HG03558 (cell line): ENCODE data around the gene MAGI2.

Experiments
- ATAC-seq: cut with Tn5 transposase; IDR thresholded peaks from one replicate; pipeline ENCODE4 v1.9.1; 2021; ENCODE audit warnings: moderate number of reproducible peaks; ENCODE audit not compliant: unreplicated experiment; ENCODE audit errors: extremely low read depth

The MAGI2 gene

DNA sequence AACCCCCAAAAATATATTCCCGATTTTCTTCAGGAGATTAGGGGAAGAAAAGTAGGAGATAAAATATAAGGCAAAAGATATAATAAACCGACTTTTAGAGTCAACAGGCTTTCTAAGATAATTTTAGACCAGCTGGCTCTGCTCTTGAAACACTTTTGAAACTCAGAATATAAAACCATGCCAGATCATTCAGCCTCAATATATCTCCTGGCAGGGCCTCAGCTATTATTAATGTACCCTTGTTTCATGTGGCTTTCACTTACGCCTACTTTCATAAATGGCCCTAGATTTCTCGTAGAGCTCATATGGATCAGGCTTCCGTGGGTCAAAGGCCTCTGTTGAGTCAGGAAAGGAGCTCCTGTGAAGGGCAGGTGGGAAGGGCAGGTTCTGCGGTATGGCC is 1258.9 kb downstream of the MAGI2 start:
- no peak for ATAC-seq

DNA sequence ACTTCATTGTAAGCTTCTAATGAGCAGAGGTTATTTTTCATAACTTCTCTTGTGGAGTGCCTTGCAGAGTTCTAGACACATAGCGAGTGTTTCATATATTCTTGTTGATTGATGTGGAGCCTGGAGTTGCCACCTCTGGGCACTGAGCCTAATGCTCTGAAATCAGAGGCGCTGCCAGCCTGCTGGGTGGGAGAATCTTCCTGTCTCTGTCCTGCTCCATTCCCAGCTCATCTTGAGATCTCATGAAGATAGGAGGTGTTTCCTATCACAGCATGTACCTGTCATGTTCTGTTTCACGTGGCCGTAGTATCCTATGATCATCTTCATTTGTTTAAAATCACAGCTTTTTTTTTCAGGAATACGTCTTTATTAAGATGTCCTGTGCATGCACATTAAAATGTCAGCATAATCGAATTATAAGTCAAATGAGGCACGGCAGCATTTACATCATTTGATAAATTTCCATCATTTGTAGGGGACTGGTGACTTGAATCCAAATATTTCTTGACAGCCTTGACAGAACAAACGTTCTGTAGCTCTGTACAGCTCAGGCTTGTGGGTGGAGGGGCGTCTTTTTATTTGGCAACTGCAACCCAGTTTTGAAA is 1261.9 kb downstream of the MAGI2 start:
- no peak for ATAC-seq

DNA sequence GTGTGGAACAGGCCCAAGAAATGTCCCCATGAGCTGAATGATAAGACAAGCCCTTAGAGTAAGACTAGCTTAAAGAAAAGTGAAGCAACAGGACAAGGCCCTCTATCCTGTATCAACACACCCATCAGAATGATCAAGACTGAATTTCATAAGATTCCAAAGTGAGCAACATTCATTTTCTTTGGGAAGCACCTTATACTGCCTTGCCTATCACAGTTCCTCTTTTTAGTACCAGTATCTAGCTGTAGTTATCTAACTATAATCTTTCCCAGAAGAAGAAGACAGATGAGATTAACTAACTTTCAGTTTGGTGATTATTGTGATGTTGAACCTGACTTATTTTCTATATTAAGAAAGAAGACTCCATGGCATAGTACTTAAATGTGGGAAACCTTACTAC is 1263.7 kb downstream of the MAGI2 start:
- no peak for ATAC-seq

DNA sequence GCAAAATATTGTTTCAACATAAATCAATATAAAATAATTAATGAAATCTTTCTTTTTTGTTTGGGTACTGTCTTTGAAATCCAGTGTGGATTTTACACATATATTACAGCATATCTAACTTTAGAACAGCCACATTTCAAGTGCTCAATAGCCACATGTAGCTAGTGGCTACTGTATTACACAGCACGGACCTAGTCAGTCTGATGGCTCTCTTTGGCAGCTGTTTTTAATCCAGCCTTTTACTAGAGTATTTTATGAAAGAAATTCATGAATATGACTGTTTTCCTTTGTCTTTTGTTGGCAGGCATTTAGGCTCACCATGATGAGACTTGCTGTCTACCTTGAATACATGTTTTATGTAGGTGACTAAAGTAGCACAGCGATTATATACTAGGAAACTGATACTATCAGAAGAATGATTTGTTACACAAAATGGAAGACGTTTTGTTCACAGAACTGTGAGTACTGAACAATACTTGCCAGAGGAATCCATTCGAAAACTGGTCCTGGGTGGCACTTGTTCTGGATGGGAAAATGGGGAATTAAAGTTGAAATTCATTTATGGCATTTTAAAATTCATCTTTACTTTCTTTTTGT is 1268.2 kb downstream of the MAGI2 start:
- no peak for ATAC-seq

DNA sequence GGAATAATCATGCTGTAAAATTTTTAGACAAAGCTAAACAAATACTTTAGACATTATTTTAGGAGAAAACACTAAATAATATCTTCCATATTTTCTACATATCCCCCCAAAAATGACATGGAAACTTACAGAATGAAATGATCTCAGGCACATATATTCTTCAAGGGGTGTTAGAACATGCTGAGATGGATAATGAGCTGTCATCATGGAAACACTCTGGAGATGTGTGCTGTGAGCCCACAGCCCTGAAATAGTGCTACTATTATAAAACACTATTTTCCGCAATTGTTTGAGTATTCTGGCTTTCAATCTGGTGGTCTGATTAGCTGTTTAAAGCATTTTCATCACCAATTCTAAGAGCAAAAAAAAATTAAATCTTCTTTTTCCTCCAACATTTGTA is 1269.2 kb downstream of the MAGI2 start:
- ATAC-seq = no peak

DNA sequence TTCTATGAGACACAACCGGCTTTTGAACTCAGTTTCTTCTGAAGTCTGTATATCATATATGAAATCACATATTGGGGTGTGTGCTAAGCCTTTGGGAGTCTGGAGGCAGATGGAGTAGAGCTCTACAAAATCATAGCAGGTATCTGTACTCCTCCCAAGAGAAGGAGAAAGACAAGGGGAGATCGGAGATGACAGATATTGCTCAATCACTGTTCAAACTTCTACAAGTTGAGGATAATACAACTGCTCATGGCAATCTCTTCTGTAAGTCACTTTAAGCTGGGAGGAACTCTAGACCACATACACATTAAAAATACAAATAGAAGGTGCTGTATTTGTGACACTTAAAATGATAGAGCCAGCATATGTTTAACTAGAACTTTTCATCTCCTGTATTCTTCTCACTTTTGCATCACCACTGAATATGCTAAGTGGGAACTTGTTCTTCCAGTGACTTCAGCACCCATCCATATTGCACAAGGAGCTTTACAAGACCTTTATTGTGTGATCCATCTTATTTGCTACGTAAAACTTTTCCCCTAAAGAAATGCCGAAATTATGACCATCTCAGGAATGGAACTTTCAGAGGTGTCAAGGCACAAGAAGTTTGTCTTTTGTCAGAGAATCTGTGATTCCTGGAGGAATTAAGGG is 1273.5 kb downstream of the MAGI2 start:
- ATAC-seq = no peak

DNA sequence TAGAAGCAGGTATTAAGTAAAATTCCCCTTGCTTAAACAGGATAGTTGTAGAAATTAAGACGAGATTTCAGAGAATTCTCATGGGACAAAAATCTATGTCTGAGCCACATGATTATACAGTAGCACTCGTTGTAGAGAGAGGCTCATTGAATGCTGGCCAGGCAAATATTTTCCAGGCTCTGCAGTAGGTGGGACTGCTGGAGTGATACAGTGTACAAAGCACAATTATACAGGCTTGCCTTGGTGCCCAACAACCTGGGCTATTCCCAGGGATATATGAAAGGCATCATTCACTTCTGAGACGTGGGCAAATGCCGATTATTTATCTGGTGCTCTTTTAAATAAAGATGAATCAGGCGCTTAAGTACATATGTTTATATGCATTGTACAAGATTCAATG is 1274.3 kb downstream of the MAGI2 start:
- ATAC-seq = no peak

DNA sequence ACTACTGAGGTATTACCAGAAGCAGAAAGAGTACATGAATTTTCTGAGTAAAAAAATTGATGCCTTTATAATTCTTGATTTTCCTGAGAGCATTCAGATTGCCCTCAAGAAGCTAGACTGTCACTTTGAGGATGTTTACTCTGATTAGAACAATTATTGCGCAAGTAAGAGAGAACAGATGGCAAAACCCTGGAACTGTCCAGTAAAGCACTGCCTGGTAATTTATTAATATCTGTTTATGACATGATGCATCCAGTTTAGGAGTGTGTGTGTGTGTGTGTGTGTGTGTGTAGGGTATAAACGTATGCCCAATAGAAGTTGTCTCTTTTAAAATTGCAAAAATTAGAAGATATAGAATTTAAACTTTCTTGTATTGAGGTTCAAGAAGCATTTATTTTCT is 1275.1 kb downstream of the MAGI2 start:
- ATAC-seq = no peak

DNA sequence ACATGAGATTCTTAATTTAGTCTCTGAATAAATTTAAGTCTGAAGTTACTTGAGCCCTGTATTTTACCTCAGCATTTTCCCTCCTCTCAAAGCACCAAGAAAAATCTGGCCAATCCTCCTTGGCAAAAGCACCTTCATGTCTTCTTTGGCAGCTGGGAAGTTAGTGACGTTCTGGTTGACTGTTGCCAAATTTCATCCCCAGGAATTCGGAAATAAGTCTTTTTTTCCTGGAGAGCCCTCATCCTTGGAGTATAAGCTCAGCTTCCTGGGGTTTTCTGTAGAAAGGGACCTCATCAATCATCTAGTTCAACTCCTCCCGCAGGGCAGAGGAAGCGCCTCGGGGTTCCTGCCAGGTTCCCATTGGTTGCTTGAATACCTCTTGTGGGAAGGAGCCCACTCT is 1277.3 kb downstream of the MAGI2 start:
- no peak for ATAC-seq

DNA sequence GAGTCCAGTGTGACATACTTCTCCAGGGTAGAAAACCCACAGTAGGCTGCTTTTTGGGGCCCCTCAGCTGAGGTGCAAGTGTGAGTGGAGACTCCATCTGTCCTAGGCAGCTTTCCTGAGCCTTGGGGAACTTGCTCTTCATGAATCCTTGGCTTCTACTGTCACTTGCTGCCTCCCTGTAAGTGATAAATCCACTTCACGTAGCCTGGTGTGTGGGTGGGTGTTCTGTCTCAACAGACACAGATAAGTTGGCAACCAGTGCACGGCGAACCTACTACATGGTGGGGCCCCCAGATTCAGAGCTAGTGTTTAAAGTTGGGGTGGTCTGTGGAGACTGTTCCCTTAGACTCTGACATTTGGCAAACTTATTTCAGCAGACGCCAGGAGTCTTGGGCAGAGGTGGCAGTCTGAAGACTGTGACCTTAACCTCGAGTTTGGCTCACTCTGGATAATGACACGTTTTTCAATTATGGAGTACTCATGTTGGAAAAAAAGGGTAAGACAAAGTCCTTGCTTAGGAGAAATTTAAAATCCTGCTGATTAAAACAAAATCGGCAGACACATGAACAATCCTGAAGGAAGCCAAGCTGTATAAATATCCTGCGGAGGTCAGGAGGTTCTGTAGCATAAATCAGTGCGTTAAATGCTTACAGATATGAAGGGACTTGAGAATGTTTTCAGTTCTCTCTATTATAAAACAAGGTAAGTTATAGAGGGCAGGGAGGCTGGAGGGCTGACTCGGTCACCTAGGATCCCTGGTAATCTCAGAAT is 1278.0 kb downstream of the MAGI2 start:
- ATAC-seq = no peak

DNA sequence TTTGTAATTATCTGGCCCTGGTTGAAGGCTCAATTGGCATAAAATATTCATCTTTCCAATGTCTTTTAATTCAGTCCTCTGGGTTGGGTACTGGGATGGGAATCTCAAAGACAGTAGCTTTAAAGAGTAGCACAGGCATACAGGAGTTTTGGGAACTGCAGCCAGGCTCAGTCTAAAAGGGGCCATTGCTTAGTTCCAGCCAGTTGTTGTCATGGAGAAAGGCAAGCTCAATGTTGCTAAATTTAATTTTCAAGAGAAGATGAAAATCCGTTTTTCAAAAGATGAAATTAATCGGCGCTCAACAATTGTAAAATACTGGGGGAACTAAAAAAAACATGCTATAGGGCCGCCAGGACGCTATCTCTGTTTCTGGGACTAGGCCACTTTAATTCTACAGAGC is 1279.8 kb downstream of the MAGI2 start:
- ATAC-seq = no peak

DNA sequence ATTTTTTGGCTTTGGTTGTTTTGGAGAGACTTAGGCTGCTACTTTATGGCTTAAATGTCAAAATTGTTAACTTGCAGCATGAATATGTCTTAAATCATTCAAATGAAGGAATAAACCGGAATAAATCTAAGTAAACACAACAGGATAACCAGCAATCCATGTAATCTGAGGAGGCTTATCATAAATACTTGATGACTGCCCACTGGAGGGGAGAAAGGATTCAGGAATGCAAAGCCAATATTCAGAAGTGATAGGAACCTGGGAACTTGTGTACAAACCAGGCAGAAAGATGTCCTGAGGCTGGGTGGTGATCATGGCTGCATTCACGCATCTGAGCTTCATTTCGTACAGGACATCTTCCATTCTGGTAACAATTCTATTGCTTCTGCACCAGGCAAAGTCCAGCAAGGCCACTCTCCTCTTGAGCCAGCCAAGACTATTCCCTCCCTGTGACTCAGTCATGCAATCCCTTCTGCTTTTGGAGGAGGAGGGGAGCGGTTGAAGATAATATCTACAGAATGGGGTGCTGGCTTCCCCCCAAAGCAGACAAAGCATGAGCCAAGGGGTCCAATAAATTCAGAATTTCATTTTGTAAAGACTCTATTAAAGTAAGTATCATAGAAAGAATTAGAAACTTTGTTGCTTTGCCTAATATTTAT is 1280.4 kb downstream of the MAGI2 start:
- ATAC-seq = no peak

DNA sequence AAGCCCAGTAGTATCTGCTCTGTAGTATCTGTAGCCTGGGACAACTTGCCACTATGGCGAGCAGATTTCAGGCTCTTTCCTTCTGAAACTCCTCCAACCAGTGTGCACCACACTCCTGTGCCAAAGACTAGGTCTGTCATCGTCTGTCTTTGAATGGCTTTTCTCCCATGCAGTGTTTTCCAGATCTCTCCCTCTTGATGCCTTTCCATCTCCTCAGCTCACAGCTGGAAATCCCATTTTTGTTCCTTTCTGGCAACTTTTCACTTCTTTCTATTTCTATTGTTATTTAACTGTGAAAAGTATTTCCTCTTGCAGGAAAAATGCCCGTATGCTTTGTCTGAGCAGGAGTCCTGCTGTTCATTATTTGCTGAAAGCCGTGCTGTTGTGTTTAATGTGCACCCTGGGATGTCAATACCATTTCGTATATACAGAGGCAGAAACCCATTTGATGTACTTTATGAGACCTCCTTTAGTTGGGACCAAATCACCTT is 1281.2 kb downstream of the MAGI2 start:
- ATAC-seq = no peak

DNA sequence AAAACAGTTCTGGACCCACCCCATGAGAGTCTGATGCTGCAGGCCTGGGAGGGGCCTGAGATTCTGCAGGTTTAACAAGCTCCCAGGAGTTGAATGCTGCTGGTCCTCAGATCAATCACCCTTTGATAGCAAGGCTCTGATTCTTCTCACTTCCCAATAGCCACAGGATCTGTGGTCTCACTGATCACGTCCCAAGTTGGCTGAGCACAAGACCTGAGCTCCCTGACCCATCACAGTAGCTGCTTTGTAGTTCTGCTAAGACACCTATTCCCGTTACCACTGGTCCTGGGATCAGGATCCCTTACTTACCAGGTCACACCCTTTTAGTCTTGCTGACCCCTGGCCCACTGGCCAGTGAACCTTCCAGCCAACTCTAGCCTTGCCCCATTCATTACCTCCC is 1282.1 kb downstream of the MAGI2 start:
- ATAC-seq = no peak

DNA sequence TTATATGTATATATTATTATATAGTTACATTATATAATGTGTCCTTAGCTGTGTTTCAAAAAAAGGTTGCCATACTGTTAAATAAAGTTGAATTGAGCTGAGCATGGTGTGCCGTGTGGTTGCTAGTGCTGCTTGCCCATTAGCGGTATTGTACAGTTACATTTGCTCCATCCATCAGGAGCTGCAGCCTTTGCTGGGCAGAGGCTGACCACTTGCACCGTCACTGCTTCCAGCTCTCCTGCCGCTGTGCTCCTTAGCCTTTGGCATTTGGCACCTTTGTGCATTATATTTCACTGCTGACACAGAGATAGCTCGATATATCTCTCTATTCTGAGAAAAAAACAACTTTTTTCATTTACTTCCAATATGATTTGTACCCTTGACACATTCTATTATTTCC is 1282.7 kb downstream of the MAGI2 start:
- ATAC-seq = no peak

DNA sequence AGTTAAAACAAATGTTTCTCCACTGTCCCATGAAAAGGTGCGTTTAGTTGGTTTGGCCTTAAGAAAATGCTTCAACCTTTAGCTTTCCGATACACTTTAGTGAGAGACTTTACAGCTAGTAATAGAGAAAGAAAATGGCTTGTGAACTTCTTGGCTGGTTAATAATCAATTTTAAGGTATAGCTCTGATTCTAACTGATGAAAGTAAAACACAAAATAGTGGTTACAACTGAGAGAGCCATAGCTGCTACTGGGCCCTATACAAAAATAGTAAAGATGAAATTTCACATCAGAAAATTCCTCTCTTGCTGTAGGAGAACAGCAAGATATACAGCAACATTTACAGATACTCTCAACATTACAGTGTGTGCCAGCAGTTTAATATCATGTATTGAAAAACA is 1283.5 kb downstream of the MAGI2 start:
- ATAC-seq = no peak

DNA sequence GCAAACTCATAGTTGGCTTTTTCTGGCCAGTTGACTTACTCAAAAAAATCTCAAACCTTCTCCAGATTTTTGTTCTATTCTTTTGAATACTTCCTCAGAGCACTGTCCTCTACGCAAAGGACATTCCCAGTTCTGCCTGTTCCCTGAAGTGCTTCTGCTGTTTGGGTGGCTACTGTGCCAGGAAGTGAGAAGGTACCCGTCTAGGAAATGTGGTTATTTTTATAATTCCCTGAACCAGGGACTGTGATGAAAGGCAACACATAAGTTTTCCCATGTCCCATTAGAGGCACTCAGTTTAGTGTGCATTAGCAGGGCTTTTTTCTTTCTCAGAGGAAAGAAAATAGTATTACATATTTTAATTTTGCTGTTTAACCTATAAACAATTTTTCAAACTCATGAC is 1284.6 kb downstream of the MAGI2 start:
- no peak for ATAC-seq

DNA sequence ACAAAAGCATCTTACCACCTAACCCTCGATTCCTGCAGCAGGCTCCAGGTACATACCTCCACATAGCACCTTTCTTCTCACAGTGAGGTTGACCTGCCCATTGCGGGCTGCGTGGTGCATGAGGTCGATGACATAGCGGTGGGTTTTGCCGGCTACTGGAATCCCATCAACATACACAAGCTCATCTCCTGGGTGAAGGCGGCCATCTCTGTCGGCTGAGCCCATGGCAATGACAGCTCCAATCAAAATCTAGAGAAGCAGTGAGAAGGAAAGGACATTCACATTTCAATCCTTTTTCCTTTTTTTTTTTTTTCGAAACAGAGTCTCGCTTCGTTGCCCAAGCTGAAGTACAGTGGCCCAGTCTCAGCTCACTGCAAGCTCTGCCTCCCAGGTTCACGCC is 1285.6 kb downstream of the MAGI2 start:
- ATAC-seq = no peak

DNA sequence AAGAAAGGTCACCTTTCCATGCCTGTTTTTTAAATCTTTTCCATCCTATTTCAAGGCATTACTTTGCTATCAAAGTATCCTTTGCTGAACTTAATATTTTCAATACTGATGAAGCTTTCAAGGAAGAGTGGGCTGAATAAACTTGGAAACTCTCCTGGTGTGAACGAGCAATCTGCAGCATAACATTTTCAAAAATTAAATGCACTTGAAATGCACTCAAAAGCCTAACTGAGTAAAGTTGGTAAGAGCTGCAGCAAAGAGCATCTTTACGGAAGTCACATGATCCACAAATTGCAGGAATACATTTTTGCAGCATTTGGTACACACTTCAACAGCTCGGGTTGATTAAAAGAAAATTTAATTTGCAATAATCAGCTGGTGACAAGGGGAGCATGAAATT is 1287.6 kb downstream of the MAGI2 start:
- no peak for ATAC-seq

DNA sequence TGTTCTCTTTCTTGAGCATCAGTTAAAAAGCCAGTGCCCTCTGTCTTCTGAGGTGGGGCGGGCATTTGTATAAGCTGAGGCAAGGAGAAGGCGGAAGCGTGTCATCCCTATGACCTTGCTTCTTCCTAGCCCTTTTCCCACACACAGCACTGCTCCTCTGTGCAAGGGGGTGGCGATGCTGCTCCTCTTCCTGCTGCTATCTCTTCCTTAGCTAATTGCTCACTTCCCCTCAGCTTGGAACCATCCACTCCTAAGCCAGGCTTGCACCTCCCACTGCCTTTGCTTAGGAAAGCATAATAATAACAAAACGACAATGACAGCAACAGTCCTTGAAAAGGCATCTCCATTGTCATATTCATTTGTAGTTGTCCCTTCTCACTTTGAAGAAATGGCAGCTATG is 1288.0 kb downstream of the MAGI2 start:
- ATAC-seq = no peak

DNA sequence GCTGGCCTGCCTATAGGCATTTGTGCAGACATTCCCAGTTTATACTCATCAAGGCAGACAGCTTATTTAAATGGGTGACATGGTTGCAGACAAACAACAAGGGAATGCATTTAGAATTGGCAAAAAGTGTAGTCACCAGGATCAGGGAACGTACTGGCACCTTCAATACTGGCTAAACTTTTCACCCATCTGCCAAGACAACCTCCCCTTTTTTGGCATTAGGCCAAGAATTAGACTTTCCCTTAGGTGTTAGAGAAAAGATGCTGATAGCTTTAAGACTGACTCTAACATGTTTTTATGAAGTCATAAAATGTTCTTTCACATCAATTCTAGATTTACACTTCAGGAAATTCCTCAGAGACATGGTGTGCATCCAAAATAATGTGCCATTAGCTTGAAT is 1289.0 kb downstream of the MAGI2 start:
- ATAC-seq = no peak
